HCT116 (cell line): ENCODE results near the gene TBX5. TPM values are rescaled to one million over a fixed set of nuclear protein-coding genes. Genes with fewer than 3 reads are reported as not detected.

Experiments
- ATAC-seq: fragments of 200-7000 bp; cut with Tn5 transposase; 2 replicates; pipeline ENCODE4 v1.9.1; 2020; ENCODE audit warnings: mild to moderate bottlenecking, moderate library complexity
- BruUV-seq: library from RNA; stranded (reverse); fragments of 400-500 nt; replicated peaks from 2 replicates; lab custom pipeline; 2021; lab: Mats Ljungman, UMichigan
- CTCF ChIA-PET: fragments of 300-600 bp; sonication (Branson Sonifier 250); formaldehyde crosslinking; loops from one replicate; lab custom pipeline; 2021; ENCODE audit warnings: antibody characterized with exemption; lab: Charles Lee
- POLR2A ChIA-PET: fragments of 300-600, 350-600 bp; sonication (Branson Sonifier 250); formaldehyde crosslinking; loops from one replicate; lab custom pipeline; 2021; ENCODE audit warnings: antibody characterized with exemption; lab: Charles Lee
- RAD21 ChIA-PET, 2 experiments: fragments of 300-600 bp; sonication (Branson Sonifier 250); formaldehyde crosslinking; loops; one replicate each; lab custom pipeline; 2023; ENCODE audit warnings: low total read pairs in 2 of 2; ENCODE audit not compliant: uncharacterized antibody in 2 of 2, unreplicated experiment in 2 of 2, low non-redundant PET in 1 of 2; lab: Charles Lee
- DNase-seq: peaks from one replicate; pipeline ENCODE4 v3.0.0-alpha.2; 2010; ENCODE audit warnings: low read depth, low spot score
- H2AFZ ChIP-seq: fragments of 200-600 bp; shearing (Covaris generic), sonication (generic); 2 replicates; pipeline ENCODE4 v1.6.1; 2017; ENCODE audit warnings: low read depth, mixed run types, mixed read lengths, antibody characterized with exemption, low read length; ENCODE audit not compliant: poor library complexity, severe bottlenecking
- H3K27ac ChIP-seq: 2 replicates; pipeline ENCODE4 v1.5.1; 2012; ENCODE audit warnings: low read depth, low read length
- H3K27me3 ChIP-seq: fragments of 200-600 bp; sonication (generic); 2 replicates; pipeline ENCODE4 v1.6.1; 2016; ENCODE audit warnings: mixed run types, low read length, mixed read lengths; ENCODE audit not compliant: insufficient read depth
- H3K36me3 ChIP-seq, 2 experiments: fragments of 200-500 bp in 1 of 2; fragments of 200-600 bp in 1 of 2; sonication (Bioruptor generic) in 1 of 2; sonication (generic) in 1 of 2; 2 replicates each; pipeline versions ENCODE4 v1.5.1 to v1.6.1; 2014 to 2016; ENCODE audit warnings: low read length in 2 of 2, inconsistent platforms in 1 of 2, mixed read lengths in 1 of 2, mixed run types in 1 of 2; ENCODE audit not compliant: insufficient read depth in 2 of 2, control insufficient read depth in 1 of 2
- H3K4me1 ChIP-seq, 2 experiments: fragments of 200-600 bp in 1 of 2; sonication (generic) in 1 of 2; 2 replicates each; pipeline versions ENCODE4 v1.5.1 to v1.6.1; 2012 to 2017; ENCODE audit warnings: low read length in 2 of 2, inconsistent platforms in 1 of 2, mild to moderate bottlenecking in 1 of 2, mixed read lengths in 1 of 2, mixed run types in 1 of 2, moderate library complexity in 1 of 2; ENCODE audit not compliant: insufficient read depth in 2 of 2, control insufficient read depth in 1 of 2
- H3K4me2 ChIP-seq: fragments of 200-600 bp; sonication (generic); 2 replicates; pipeline ENCODE4 v1.6.1; 2017; ENCODE audit warnings: mixed run types, low read length, mixed read lengths
- H3K4me3 ChIP-seq, 2 experiments: fragments of 200-600 bp in 1 of 2; sonication (generic) in 1 of 2; replicated peaks in 1 of 2; 2 replicates each; pipeline ENCODE4 v1.5.1; 2011 to 2016; ENCODE audit warnings: low read length in 2 of 2, control low read depth in 1 of 2, low read depth in 1 of 2, mild to moderate bottlenecking in 1 of 2, mixed read lengths in 1 of 2, mixed run types in 1 of 2
- H3K79me2 ChIP-seq: fragments of 200-600 bp; sonication (generic); 2 replicates; pipeline ENCODE4 v1.6.1; 2017; ENCODE audit warnings: mild to moderate bottlenecking, mixed run types, low read length, moderate library complexity, mixed read lengths; ENCODE audit not compliant: insufficient read depth
- H3K9ac ChIP-seq: fragments of 200-600 bp; sonication (generic); 2 replicates; pipeline ENCODE4 v1.6.1; 2016; ENCODE audit warnings: low read length, mixed read lengths
- H3K9me2 ChIP-seq: fragments of 200-600 bp; sonication (generic), shearing (Covaris generic); 2 replicates; pipeline ENCODE4 v1.6.1; 2017; ENCODE audit warnings: mixed run types, mild to moderate bottlenecking, moderate library complexity; ENCODE audit not compliant: insufficient read depth
- H3K9me3 ChIP-seq, 2 experiments: fragments of 200-500 bp in 1 of 2; fragments of 200-600 bp in 1 of 2; sonication (Bioruptor generic) in 1 of 2; sonication (generic) in 1 of 2; 2 replicates each; pipeline ENCODE4 v1.6.1; 2014 to 2017; ENCODE audit warnings: low read length in 2 of 2, mixed read lengths in 2 of 2, inconsistent platforms in 1 of 2, low read depth in 1 of 2, mild to moderate bottlenecking in 1 of 2, mixed run types in 1 of 2, moderate library complexity in 1 of 2; ENCODE audit not compliant: control insufficient read depth in 1 of 2, insufficient read depth in 1 of 2
- H4K20me1 ChIP-seq: fragments of 200-600 bp; sonication (generic), shearing (Covaris generic); 2 replicates; pipeline ENCODE4 v1.6.1; 2017; ENCODE audit warnings: mixed run types, mild to moderate bottlenecking, moderate library complexity; ENCODE audit not compliant: insufficient read depth
- CEBPB ChIP-seq: IDR thresholded peaks from 2 replicates; pipeline ENCODE4 v1.6.1; 2012; ENCODE audit warnings: low read depth
- EZH2phosphoT487 ChIP-seq: fragments of 200-600 bp; IDR thresholded peaks from 2 replicates; pipeline ENCODE4 v1.6.1; 2018; ENCODE audit warnings: antibody characterized with exemption, borderline replicate concordance
- JUND ChIP-seq: IDR thresholded peaks from 2 replicates; pipeline ENCODE4 v1.6.1; 2012
- POLR2AphosphoS5 ChIP-seq: IDR thresholded peaks from 2 replicates; pipeline ENCODE4 v1.6.1; 2011; ENCODE audit warnings: mild to moderate bottlenecking, low read depth, low read length, moderate library complexity
- RAD21 ChIP-seq: IDR thresholded peaks from 2 replicates; pipeline ENCODE4 v1.6.1; 2012; ENCODE audit warnings: low read depth, mild to moderate bottlenecking
- SIN3A ChIP-seq: IDR thresholded peaks from 2 replicates; pipeline ENCODE4 v1.6.1; 2012; ENCODE audit warnings: low read depth
- TCF7L2 ChIP-seq: IDR thresholded peaks from 2 replicates; pipeline ENCODE4 v1.7.0; 2011; ENCODE audit warnings: borderline replicate concordance, inconsistent platforms; ENCODE audit not compliant: insufficient read depth, insufficient read length; ENCODE audit errors: extremely low read depth
- ZNF274 ChIP-seq: fragments of 200-500 bp; sonication (Bioruptor generic); IDR thresholded peaks from 2 replicates; pipeline ENCODE4 v1.6.1; 2014; ENCODE audit warnings: mild to moderate bottlenecking, low read depth, low read length, inconsistent platforms
- intact Hi-C: fragments of 100-400 bp; cut with micrococcal nuclease; formaldehyde crosslinking; loops from 2 replicates; pipeline ENCODE4 v1.10.0; 2022
- total RNA-seq: library from RNA; stranded (reverse); gene quantifications from one replicate; pipeline ENCODE4 v1.2.1, GENCODE V29; 2021; ENCODE audit not compliant: unreplicated experiment
- TF ChIP-seq, protein P1 (sequence below), 3 experiments: fragments of 200-600 bp in 1 of 3; sonication (generic) in 1 of 3; IDR thresholded peaks in 2 of 3; conservative IDR thresholded peaks in 1 of 3; 2 replicates each; pipeline ENCODE4 v1.5.1; 2012 to 2017; ENCODE audit warnings: low read depth in 2 of 3, low read length in 2 of 3, antibody characterized with exemption in 1 of 3, borderline replicate concordance in 1 of 3, control low read depth in 1 of 3, mild to moderate bottlenecking in 1 of 3, mixed read lengths in 1 of 3, mixed run types in 1 of 3, moderate library complexity in 1 of 3; ENCODE audit not compliant: insufficient read depth in 1 of 3

The TBX5 gene
- total RNA-seq, 1 experiment from 2014 or later = 0.10 TPM

DNA sequence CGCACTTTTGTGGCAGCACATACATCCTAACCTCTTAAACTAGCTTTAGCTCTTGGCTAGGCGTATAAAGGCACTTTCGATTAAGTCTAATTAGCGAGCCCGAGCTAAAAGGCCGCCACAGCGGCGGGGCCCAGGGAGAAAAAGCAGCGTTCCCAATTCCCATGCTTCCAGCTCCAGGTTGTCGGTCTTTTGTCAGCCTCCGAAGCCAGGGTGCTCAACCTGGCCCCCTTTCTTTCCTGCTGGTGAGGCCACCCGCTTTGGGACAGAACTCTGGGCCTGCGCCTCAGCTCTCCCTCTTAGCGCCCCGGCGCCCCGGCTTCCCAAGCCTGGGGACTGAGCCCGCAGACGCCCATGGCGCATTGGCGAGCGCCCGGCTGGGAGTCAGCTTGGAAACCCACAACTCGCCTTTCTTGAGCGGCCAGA lies 33.3 kb upstream of the TBX5 start:
- H2AFZ ChIP-seq = no peak overlapping the region
- RAD21 ChIA-PET = no interaction called here
- H3K4me2 ChIP-seq = no peak overlapping the region
- no peak overlapping the region for H3K27ac ChIP-seq
- H3K9me3 ChIP-seq = no peaks in the 10 kb centered on the region
- no peak overlapping the region for H3K9ac ChIP-seq
- H4K20me1 ChIP-seq = no peaks in the 10 kb centered on the region
- no peak overlapping the region for H3K4me3 ChIP-seq
- ATAC-seq (no peak), DNase-seq (no peak)
- POLR2A ChIA-PET = no interaction called here
- TF ChIP-seq, protein P1, sequence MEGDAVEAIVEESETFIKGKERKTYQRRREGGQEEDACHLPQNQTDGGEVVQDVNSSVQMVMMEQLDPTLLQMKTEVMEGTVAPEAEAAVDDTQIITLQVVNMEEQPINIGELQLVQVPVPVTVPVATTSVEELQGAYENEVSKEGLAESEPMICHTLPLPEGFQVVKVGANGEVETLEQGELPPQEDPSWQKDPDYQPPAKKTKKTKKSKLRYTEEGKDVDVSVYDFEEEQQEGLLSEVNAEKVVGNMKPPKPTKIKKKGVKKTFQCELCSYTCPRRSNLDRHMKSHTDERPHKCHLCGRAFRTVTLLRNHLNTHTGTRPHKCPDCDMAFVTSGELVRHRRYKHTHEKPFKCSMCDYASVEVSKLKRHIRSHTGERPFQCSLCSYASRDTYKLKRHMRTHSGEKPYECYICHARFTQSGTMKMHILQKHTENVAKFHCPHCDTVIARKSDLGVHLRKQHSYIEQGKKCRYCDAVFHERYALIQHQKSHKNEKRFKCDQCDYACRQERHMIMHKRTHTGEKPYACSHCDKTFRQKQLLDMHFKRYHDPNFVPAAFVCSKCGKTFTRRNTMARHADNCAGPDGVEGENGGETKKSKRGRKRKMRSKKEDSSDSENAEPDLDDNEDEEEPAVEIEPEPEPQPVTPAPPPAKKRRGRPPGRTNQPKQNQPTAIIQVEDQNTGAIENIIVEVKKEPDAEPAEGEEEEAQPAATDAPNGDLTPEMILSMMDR (IDR thresholded peaks at IDR 0.05 in 2 of 3, conservative IDR thresholded peaks at IDR 0.05 in 1 of 3; ENCODE audit: borderline replicate concordance in 1 of 3, insufficient read depth in 1 of 3, low read depth in 2 of 3, low read length in 2 of 3) = no peak
- TF ChIP-seq JUND = no peak
- TF ChIP-seq EZH2phosphoT487 = no peak
- TF ChIP-seq SIN3A = no peak
- TF ChIP-seq ZNF274 = no peak
- no peak for TF ChIP-seq CEBPB
- TF ChIP-seq TCF7L2 = no peak
- no peak for TF ChIP-seq RAD21
- TF ChIP-seq POLR2AphosphoS5 = no peak
- no peaks in the 10 kb centered on the region for H3K4me1 ChIP-seq
- no peaks in the 10 kb centered on the region for H3K36me3 ChIP-seq
- intact Hi-C loops = no loop called here
- no peaks in the 10 kb centered on the region for H3K9me2 ChIP-seq
- CTCF ChIA-PET = no interaction called here
- BruUV-seq = no TSS peak
- H3K27me3 ChIP-seq = peaks cover 30% of the 10 kb centered on the region
- H3K79me2 ChIP-seq = no peaks in the 10 kb centered on the region
